Breast epithelium (tissue), 3 donors: ENCODE data around the gene ATP6AP1.
"Not testable (repeated sequence)": the region's sequence is repeated elsewhere in the genome, so short reads cannot be mapped to it uniquely, and the experiment has no call there.

Experiments used
- CTCF ChIP-seq, 3 donors: fragments of 450-650 bp; IDR thresholded peaks; one replicate each; pipeline ENCODE4 v1.5.1; 2016 to 2017; ENCODE audit warnings: antibody characterized with exemption in 3 of 3, mild to moderate bottlenecking in 3 of 3, moderate library complexity in 3 of 3
- POLR2A ChIP-seq: fragments of 450-650 bp; IDR thresholded peaks from one replicate; pipeline ENCODE4 v1.6.1; 2016; ENCODE audit warnings: antibody characterized with exemption, mild to moderate bottlenecking, moderate library complexity
- POLR2AphosphoS5 ChIP-seq, 3 donors: sonication (generic); formaldehyde crosslinking; IDR thresholded peaks; one replicate each; pipeline ENCODE4 v1.6.1; 2017; ENCODE audit warnings: antibody characterized with exemption in 3 of 3

GRCh38 chrX:154396363-154396762, 32.1 kb upstream of the ATP6AP1 start:
- TF ChIP-seq POLR2AphosphoS5 (IDR thresholded peaks at IDR 0.05); CTCF (IDR thresholded peaks at IDR 0.05); POLR2A: not testable (repeated sequence)
